OCI-LY1 (cell line): ENCODE results near the gene ACSF2.

Experiments
- H2AFZ ChIP-seq: fragments of 200-600 bp; sonication (generic), shearing (Covaris generic); 2 replicates; pipeline ENCODE4 v1.6.0; 2014; ENCODE audit warnings: antibody characterized with exemption, mild to moderate bottlenecking, low read length
- H3F3A ChIP-seq: fragments of 200-600 bp; sonication (generic), shearing (Covaris generic); 2 replicates; pipeline ENCODE4 v1.6.0; 2014; ENCODE audit warnings: mild to moderate bottlenecking, antibody characterized with exemption, low read length, moderate library complexity; ENCODE audit not compliant: insufficient read depth
- H3K27ac ChIP-seq: fragments of 200-600 bp; sonication (generic); 2 replicates; pipeline ENCODE4 v1.5.1; 2014; ENCODE audit warnings: low read length, mixed run types, mild to moderate bottlenecking, low read depth; ENCODE audit not compliant: poor library complexity, severe bottlenecking
- H3K27me3 ChIP-seq: fragments of 200-600 bp; sonication (generic); 2 replicates; pipeline ENCODE4 v1.6.0; 2014; ENCODE audit warnings: antibody characterized with exemption, mild to moderate bottlenecking, low read length, moderate library complexity; ENCODE audit not compliant: insufficient read depth
- H3K36me3 ChIP-seq: fragments of 200-600 bp; sonication (generic); 2 replicates; pipeline ENCODE4 v1.6.1; 2014; ENCODE audit warnings: mild to moderate bottlenecking, antibody characterized with exemption, low read length, moderate library complexity, mixed read lengths; ENCODE audit not compliant: insufficient read depth
- H3K4me1 ChIP-seq: fragments of 200-600 bp; sonication (generic); 2 replicates; pipeline ENCODE4 v1.5.1; 2014; ENCODE audit warnings: mild to moderate bottlenecking, low read length, moderate library complexity; ENCODE audit not compliant: insufficient read depth, severe bottlenecking
- H3K4me2 ChIP-seq: fragments of 200-600 bp; sonication (generic), shearing (Covaris generic); 2 replicates; pipeline ENCODE4 v1.6.1; 2014; ENCODE audit warnings: low read length
- H3K4me3 ChIP-seq: fragments of 200-600 bp; sonication (generic); 2 replicates; pipeline ENCODE4 v1.5.1; 2014; ENCODE audit warnings: low read length, low read depth, mild to moderate bottlenecking, mixed read lengths; ENCODE audit not compliant: poor library complexity, severe bottlenecking
- H3K79me2 ChIP-seq: fragments of 200-600 bp; shearing (Covaris generic); 2 replicates; pipeline ENCODE4 v1.6.1; 2016; ENCODE audit warnings: mixed run types, low read length, mixed read lengths; ENCODE audit not compliant: insufficient read depth
- H3K9ac ChIP-seq: fragments of 200-600 bp; sonication (generic), shearing (Covaris generic); 2 replicates; pipeline ENCODE4 v1.6.1; 2014; ENCODE audit warnings: mild to moderate bottlenecking, low read length, mixed read lengths
- H3K9me2 ChIP-seq: fragments of 200-600 bp; sonication (generic), shearing (Covaris generic); 2 replicates; pipeline ENCODE4 v1.6.1; 2014; ENCODE audit warnings: low read depth, mild to moderate bottlenecking, low read length, mixed read lengths
- H3K9me3 ChIP-seq: fragments of 200-600 bp; shearing (Covaris generic); 2 replicates; pipeline ENCODE4 v1.6.1; 2014; ENCODE audit warnings: low read length, mixed read lengths
- H4K20me1 ChIP-seq: fragments of 200-600 bp; sonication (generic), shearing (Covaris generic); 2 replicates; pipeline ENCODE4 v1.6.0; 2016; ENCODE audit warnings: mild to moderate bottlenecking, low read length; ENCODE audit not compliant: insufficient read depth
- CTCF ChIP-seq: fragments of 200-600 bp; sonication (generic), shearing (Covaris generic); IDR thresholded peaks from 2 replicates; pipeline ENCODE4 v1.5.1; 2017; ENCODE audit warnings: mild to moderate bottlenecking, antibody characterized with exemption, low read length, moderate library complexity, mixed read lengths
- EZH2 ChIP-seq: fragments of 200-600 bp; sonication (generic), shearing (Covaris generic); IDR thresholded peaks from 2 replicates; pipeline ENCODE4 v1.8.0; 2017; ENCODE audit warnings: borderline replicate concordance, mixed run types, mild to moderate bottlenecking, antibody characterized with exemption, low read length, moderate library complexity, mixed read lengths

The ACSF2 gene

GRCh38 chr17:50420419-50421112 is 5.5 kb upstream of the ACSF2 start:
- H3K27ac ChIP-seq, result no peak overlapping the region

GRCh38 chr17:50421308-50422051 is 4.5 kb upstream of the ACSF2 start:
- H3K4me1 ChIP-seq, result peaks cover 21% of the 10 kb centered on the region
- no peaks in the 10 kb centered on the region for H3K27me3 ChIP-seq
- no peaks in the 10 kb centered on the region for H3K79me2 ChIP-seq
- H2AFZ ChIP-seq, result peak overlapping the region; percentile 97
- TF ChIP-seq CTCF (no peak), EZH2 (no peak)
- no peaks in the 10 kb centered on the region for H3K9me2 ChIP-seq
- H4K20me1 ChIP-seq, result no peaks in the 10 kb centered on the region
- no peaks in the 10 kb centered on the region for H3K9me3 ChIP-seq
- H3K36me3 ChIP-seq, result no peaks in the 10 kb centered on the region
- peak overlapping the region; percentile 33 for H3K9ac ChIP-seq
- peak overlapping the region; percentile 38 for H3K4me3 ChIP-seq
- H3K4me2 ChIP-seq, result peak overlapping the region; percentile 66
- H3K27ac ChIP-seq, result peak overlapping the region; percentile 50
- no peaks in the 10 kb centered on the region for H3F3A ChIP-seq

More at GRCh38 chr17:50420419-50421112, 5.5 kb upstream of the ACSF2 start:
- H3K36me3 ChIP-seq, result no peaks in the 10 kb centered on the region
- no peaks in the 10 kb centered on the region for H3K79me2 ChIP-seq
- no peak overlapping the region for H3K4me3 ChIP-seq
- no peaks in the 10 kb centered on the region for H3K27me3 ChIP-seq
- H3K9ac ChIP-seq, result no peak overlapping the region
- TF ChIP-seq CTCF (no peak), EZH2 (no peak)
- H4K20me1 ChIP-seq, result no peaks in the 10 kb centered on the region
- H2AFZ ChIP-seq, result no peak overlapping the region
- H3K9me3 ChIP-seq, result no peaks in the 10 kb centered on the region
- peaks cover 16% of the 10 kb centered on the region for H3K4me1 ChIP-seq
- H3K4me2 ChIP-seq, result peak overlapping the region; percentile 66; the same call in 1 of the 2 replicates
- H3K9me2 ChIP-seq, result no peaks in the 10 kb centered on the region
- no peaks in the 10 kb centered on the region for H3F3A ChIP-seq

- Histone ChIP-seq H3K4me2 (no peak overlapping the region), H3K79me2 (no peaks in the 10 kb centered on the region), H3K36me3 (no peaks in the 10 kb centered on the region), H3F3A (no peaks in the 10 kb centered on the region), H4K20me1 (no peaks in the 10 kb centered on the region), H3K9me2 (no peaks in the 10 kb centered on the region), H3K27me3 (no peaks in the 10 kb centered on the region), H3K9me3 (no peaks in the 10 kb centered on the region), H3K9ac (no peak overlapping the region), H2AFZ (no peak overlapping the region), H3K4me3 (no peak overlapping the region), H3K27ac (no peak overlapping the region), H3K4me1 (peaks cover 32% of the 10 kb centered on the region)
- TF ChIP-seq CTCF, result no peak
- TF ChIP-seq EZH2, result no peak
Observed at GRCh38 chr17:50422738-50423137, 3.3 kb upstream of the ACSF2 start.
